ENCODE data around the gene CDNF.

DNA sequence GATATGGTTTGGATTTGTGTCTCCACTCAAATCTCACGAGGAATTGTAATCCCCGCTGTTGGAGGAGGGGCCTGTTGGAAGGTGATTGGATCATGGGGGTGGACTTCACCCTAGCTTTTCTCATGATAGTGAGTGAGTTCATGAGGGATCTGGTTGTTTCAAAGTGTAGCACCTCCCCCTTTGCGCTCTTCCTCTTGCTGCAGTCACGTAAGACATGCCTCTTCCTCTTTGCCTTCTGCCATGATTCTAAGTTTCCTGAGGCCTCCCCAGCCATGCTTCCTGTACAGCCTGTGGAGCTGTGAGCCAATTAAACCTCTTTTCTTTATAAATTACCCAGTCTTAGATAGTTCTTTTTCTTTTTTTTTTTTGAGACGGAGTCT lies 17.1 kb downstream of the CDNF start:
- no peak for TF ChIP-seq POLR2A (IDR thresholded peaks at IDR 0.05)
- no peak for TF ChIP-seq POLR2AphosphoS5 (IDR thresholded peaks at IDR 0.05)
